Activated CD4-positive, alpha-beta memory T cell treated with anti-CD3 and anti-CD28 coated beads, Interleukin-2, amount 10 ng/mL, durations not matched to agents 7 days and 5 days (primary cell): ENCODE data around the gene ACAT2. TPM values are rescaled to one million over a fixed set of nuclear protein-coding genes. Genes with fewer than 3 reads are reported as not detected.

ENCODE experiments used
- CTCF ChIA-PET: fragments of 350-600 bp; sonication (Branson Sonifier 250); formaldehyde crosslinking; loops from one replicate; lab custom pipeline; 2021; ENCODE audit warnings: antibody characterized with exemption, inconsistent platforms; lab: Charles Lee
- POLR2A ChIA-PET: fragments of 350-600 bp; sonication (Branson Sonifier 250); formaldehyde crosslinking; loops from one replicate; lab custom pipeline; 2021; ENCODE audit warnings: antibody characterized with exemption; lab: Charles Lee
- DNase-seq: peaks from one replicate; pipeline ENCODE4 v3.0.0-alpha.2; 2020
- H3K27ac Mint-ChIP-seq: one replicate; pipeline ENCODE4 v1.8.0; 2021; ENCODE audit warnings: mild to moderate bottlenecking, mixed read lengths
- H3K27me3 Mint-ChIP-seq: one replicate; pipeline ENCODE4 v1.8.0; 2021; ENCODE audit warnings: mixed read lengths
- H3K36me3 Mint-ChIP-seq: one replicate; pipeline ENCODE4 v1.8.0; 2021; ENCODE audit warnings: low read depth, mixed read lengths
- H3K4me1 Mint-ChIP-seq: one replicate; pipeline ENCODE4 v1.8.0; 2021; ENCODE audit warnings: mixed read lengths
- H3K4me3 Mint-ChIP-seq: one replicate; pipeline ENCODE4 v1.8.0; 2021; ENCODE audit warnings: mild to moderate bottlenecking, mixed read lengths
- H3K9me3 Mint-ChIP-seq: one replicate; pipeline ENCODE4 v1.8.0; 2021; ENCODE audit warnings: mixed read lengths
- total RNA-seq, 2 experiments: library from RNA; stranded (reverse); gene quantifications; one replicate each; pipeline ENCODE4 v1.2.3, GENCODE V29; 2021

The ACAT2 gene
- total RNA-seq, 2 experiments from 2014 or later: 98.0 to 109 TPM

- peak overlapping the region; percentile 5 for H3K27ac Mint-ChIP-seq
- DNase-seq: no peak
- no peaks in the 10 kb centered on the region for H3K9me3 Mint-ChIP-seq
- H3K27me3 Mint-ChIP-seq: no peaks in the 10 kb centered on the region
- ChIA-PET CTCF (interaction anchor here (0.5 to 0.6 kb wide), 2 partner anchors 55 kb away, joined by 4 read pairs; no protein-coding TSS in a partner anchor), POLR2A (interaction anchor here (0.7 to 6.3 kb wide), 5 partner anchors 24 to 66 kb away, joined by 3 to 88 read pairs (median 4); partner anchors contain the start of genes MRPL18, SOD2, TCP1 and WTAP)
- peaks cover 32% of the 10 kb centered on the region for H3K4me1 Mint-ChIP-seq
- H3K36me3 Mint-ChIP-seq: peaks cover 68% of the 10 kb centered on the region
- H3K4me3 Mint-ChIP-seq: no peak overlapping the region
These were observed 3.5 kb upstream of the ACAT2 start for GRCh38 chr6:159758031-159759001.

DNA sequence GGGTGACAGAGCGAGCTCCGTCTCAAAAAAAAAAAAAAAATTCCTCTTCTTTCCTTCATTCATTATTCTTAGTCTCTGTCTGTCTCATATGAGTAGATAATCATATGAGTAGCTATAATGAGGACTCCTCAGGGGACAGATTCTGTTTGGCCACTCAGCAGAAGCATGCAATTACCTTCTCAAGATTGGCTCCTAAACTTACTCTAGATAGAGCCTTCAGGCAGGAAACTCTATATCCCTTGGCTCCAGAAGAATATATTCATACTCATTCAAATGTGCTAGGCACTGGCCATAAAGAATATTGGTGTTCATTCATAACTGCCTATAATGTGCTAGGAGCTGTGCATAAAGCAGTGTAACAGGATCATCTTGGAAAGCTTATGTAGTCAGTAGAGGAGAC is 2.2 kb upstream of the ACAT2 start:
- Mint-ChIP-seq H3K4me1 (peaks cover 37% of the 10 kb centered on the region), H3K27me3 (no peaks in the 10 kb centered on the region), H3K27ac (peak overlapping the region; percentile 46), H3K36me3 (peaks cover 63% of the 10 kb centered on the region), H3K4me3 (peak overlapping the region; percentile 8), H3K9me3 (no peaks in the 10 kb centered on the region)
- no peak for DNase-seq
- ChIA-PET POLR2A (interaction anchor here (0.6 to 6.5 kb wide), 6 partner anchors 12 to 1998 kb away, joined by 3 to 91 read pairs (median 10); partner anchors contain the start of genes MRPL18, SOD2, TCP1 and WTAP), CTCF (interaction anchor here (0.7 to 1.1 kb wide), 3 partner anchors 31 to 68 kb away, joined by 3 to 4 read pairs (median 3); no protein-coding TSS in a partner anchor)

GRCh38 chr6:159760602-159761057 is 1.2 kb upstream of the ACAT2 start:
- Mint-ChIP-seq H3K36me3 (peaks cover 56% of the 10 kb centered on the region), H3K4me3 (peak overlapping the region; percentile 84), H3K27ac (peak overlapping the region; percentile 96), H3K4me1 (peaks cover 39% of the 10 kb centered on the region), H3K27me3 (no peaks in the 10 kb centered on the region), H3K9me3 (no peaks in the 10 kb centered on the region)
- POLR2A ChIA-PET: interaction anchor here (0.9 to 6.5 kb wide), 14 partner anchors 9 to 702 kb away, joined by 3 to 91 read pairs (median 8); partner anchors contain the start of genes MRPL18, SOD2, TCP1 and WTAP
- CTCF ChIA-PET: interaction anchor here (0.9 to 2.4 kb wide), 5 partner anchors 26 to 66 kb away, joined by 3 to 9 read pairs (median 3); partner anchors contain the start of genes TCP1 and WTAP
- DNase-seq: no peak

GRCh38 chr6:159761129-159761872 is 544 bp upstream of the ACAT2 start:
- Mint-ChIP-seq H3K9me3 (no peaks in the 10 kb centered on the region), H3K27me3 (no peaks in the 10 kb centered on the region), H3K4me3 (peak overlapping the region; percentile 84), H3K36me3 (peaks cover 56% of the 10 kb centered on the region), H3K27ac (peak overlapping the region; percentile 96), H3K4me1 (peaks cover 42% of the 10 kb centered on the region)
- no peak for DNase-seq
- ChIA-PET CTCF (interaction anchor here (0.8 to 2.4 kb wide), 7 partner anchors 15 to 69 kb away, joined by 3 to 9 read pairs (median 4); partner anchors contain the start of genes TCP1 and WTAP), POLR2A (interaction anchor here (0.9 to 6.5 kb wide), 16 partner anchors 9 to 701 kb away, joined by 3 to 91 read pairs (median 6); partner anchors contain the start of genes MRPL18, SOD2, TCP1 and WTAP)

DNA sequence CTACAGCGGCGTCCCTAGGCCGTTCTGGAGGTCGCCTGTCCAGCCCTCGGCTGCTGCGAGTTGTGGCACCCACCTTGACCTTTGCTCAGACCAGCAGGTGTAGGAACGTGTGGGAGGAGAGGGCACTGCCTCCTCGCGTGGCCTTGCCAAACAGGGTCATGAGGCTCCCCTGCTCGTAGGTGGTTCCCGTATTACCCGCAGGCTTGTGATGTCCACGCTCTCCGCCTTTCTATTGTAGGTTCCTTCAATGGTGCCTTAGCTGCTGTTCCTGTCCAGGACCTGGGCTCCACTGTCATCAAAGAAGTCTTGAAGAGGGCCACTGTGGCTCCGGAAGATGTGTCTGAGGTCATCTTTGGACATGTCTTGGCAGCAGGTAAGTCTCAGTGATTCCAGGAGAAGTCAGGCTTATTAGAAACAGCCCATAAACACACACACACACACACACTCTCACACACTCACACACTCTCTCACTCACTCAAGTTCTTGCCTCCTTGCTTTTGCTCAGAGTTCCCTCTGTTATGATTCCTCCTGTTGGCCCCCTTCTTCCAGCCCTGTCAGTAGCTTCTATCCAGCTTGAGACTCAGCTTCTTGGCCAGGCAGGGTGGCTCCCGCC is 942 bp downstream of the ACAT2 start:
- Mint-ChIP-seq H3K36me3 (peaks cover 62% of the 10 kb centered on the region), H3K4me1 (peaks cover 43% of the 10 kb centered on the region), H3K9me3 (no peaks in the 10 kb centered on the region), H3K4me3 (peak overlapping the region; percentile 84), H3K27me3 (no peaks in the 10 kb centered on the region), H3K27ac (peak overlapping the region; percentile 96)
- ChIA-PET CTCF (interaction anchor here (2.4 kb wide), 2 partner anchors 25 to 36 kb away, joined by 8 read pairs; partner anchors contain the start of gene WTAP), POLR2A (interaction anchor here (1.0 to 6.5 kb wide), 3 partner anchors 19 to 33 kb away, joined by 3 to 91 read pairs (median 88); partner anchors contain the start of genes MRPL18, TCP1 and WTAP)
- DNase-seq: peak; percentile 42

DNA sequence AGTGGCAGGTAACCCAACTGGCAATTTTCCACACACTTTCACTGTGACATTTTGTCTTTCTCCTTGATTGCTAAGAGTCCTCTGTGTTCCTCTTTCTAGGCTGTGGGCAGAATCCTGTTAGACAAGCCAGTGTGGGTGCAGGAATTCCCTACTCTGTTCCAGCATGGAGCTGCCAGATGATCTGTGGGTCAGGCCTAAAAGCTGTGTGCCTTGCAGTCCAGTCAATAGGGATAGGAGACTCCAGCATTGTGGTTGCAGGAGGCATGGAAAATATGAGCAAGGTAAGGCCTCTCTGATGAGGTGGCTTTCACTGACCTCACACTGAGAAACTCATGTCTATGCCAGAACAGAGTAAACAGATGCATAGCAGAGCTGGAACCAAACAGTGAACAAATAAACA is 5.1 kb downstream of the ACAT2 start:
- CTCF ChIA-PET: no interaction called here
- no peak overlapping the region for H3K27ac Mint-ChIP-seq
- H3K9me3 Mint-ChIP-seq: no peaks in the 10 kb centered on the region
- peaks cover 78% of the 10 kb centered on the region for H3K36me3 Mint-ChIP-seq
- no peaks in the 10 kb centered on the region for H3K27me3 Mint-ChIP-seq
- POLR2A ChIA-PET: no interaction called here
- no peak overlapping the region for H3K4me3 Mint-ChIP-seq
- no peak for DNase-seq
- H3K4me1 Mint-ChIP-seq: peaks cover 23% of the 10 kb centered on the region

GRCh38 chr6:159769470-159769869 is 7.6 kb downstream of the ACAT2 start:
- H3K9me3 Mint-ChIP-seq: no peaks in the 10 kb centered on the region
- no peak overlapping the region for H3K4me3 Mint-ChIP-seq
- CTCF ChIA-PET: interaction anchor here (1.2 kb wide), 1 partner anchor 49 kb away, joined by 4 read pairs; no protein-coding TSS in a partner anchor
- no peak for DNase-seq
- peaks cover 13% of the 10 kb centered on the region for H3K4me1 Mint-ChIP-seq
- H3K27me3 Mint-ChIP-seq: no peaks in the 10 kb centered on the region
- POLR2A ChIA-PET: interaction anchor here (1.5 kb wide), 1 partner anchor 7 kb away, joined by 4 read pairs; the partner anchor contains the start of gene ACAT2
- H3K36me3 Mint-ChIP-seq: peaks cover 78% of the 10 kb centered on the region
- peak overlapping the region; percentile 19 for H3K27ac Mint-ChIP-seq

GRCh38 chr6:159772196-159772595 is 10.4 kb downstream of the ACAT2 start:
- ChIA-PET POLR2A (interaction anchor here (0.9 to 1.8 kb wide), 5 partner anchors 11 to 50 kb away, joined by 3 to 6 read pairs (median 4); partner anchors contain the start of gene ACAT2), CTCF (no interaction called here)
- peaks cover 2% of the 10 kb centered on the region for H3K4me1 Mint-ChIP-seq
- peaks cover 79% of the 10 kb centered on the region for H3K36me3 Mint-ChIP-seq
- no peak overlapping the region for H3K27ac Mint-ChIP-seq
- H3K27me3 Mint-ChIP-seq: no peaks in the 10 kb centered on the region
- H3K4me3 Mint-ChIP-seq: no peak overlapping the region
- DNase-seq: no peak
- no peaks in the 10 kb centered on the region for H3K9me3 Mint-ChIP-seq

DNA sequence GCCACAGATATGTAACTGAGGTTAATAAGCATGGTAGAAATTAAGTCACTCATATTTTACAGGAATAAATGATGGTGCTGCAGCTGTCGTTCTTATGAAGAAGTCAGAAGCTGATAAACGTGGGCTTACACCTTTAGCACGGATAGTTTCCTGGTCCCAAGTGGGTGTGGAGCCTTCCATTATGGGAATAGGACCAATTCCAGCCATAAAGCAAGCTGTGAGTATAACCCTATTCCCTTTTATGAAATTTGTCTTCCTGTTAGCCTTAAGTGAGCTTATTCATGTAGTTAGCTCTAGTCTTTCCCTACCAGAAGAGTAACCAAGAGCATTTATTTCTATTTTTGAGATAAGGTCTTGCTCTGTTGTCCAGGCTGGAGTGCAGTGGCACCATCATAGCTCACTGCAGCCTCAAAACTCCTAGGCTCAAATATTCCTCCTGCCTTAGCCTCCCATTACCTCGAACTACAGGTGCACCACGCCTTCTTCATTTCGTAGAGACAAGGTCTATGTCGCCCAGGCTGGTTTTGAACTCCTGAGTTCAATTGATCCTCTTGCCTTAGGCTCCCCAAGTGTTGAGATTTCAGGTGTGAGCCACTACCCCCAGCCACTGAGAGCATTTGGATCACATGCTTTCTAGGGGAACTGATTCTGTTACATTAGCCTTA is 15.5 kb downstream of the ACAT2 start:
- Mint-ChIP-seq H3K9me3 (no peaks in the 10 kb centered on the region), H3K4me3 (no peak overlapping the region), H3K36me3 (peaks cover 77% of the 10 kb centered on the region), H3K27me3 (no peaks in the 10 kb centered on the region), H3K4me1 (peaks cover 10% of the 10 kb centered on the region), H3K27ac (peak overlapping the region; percentile 16)
- CTCF ChIA-PET: no interaction called here
- DNase-seq: no peak
- POLR2A ChIA-PET: interaction anchor here (0.8 kb wide), 1 partner anchor 24 kb away, joined by 4 read pairs; no protein-coding TSS in a partner anchor

- Mint-ChIP-seq H3K27me3 (no peaks in the 10 kb centered on the region), H3K4me1 (peaks cover 17% of the 10 kb centered on the region), H3K36me3 (peaks cover 82% of the 10 kb centered on the region), H3K9me3 (no peaks in the 10 kb centered on the region), H3K4me3 (no peak overlapping the region), H3K27ac (no peak overlapping the region)
- CTCF ChIA-PET: no interaction called here
- POLR2A ChIA-PET: interaction anchor here (2.8 kb wide), 1 partner anchor 12 kb away, joined by 15 read pairs; the partner anchor contains the start of genes MRPL18 and TCP1
- DNase-seq: no peak
These were observed 16.3 kb downstream of the ACAT2 start for GRCh38 chr6:159778131-159778530.

DNA sequence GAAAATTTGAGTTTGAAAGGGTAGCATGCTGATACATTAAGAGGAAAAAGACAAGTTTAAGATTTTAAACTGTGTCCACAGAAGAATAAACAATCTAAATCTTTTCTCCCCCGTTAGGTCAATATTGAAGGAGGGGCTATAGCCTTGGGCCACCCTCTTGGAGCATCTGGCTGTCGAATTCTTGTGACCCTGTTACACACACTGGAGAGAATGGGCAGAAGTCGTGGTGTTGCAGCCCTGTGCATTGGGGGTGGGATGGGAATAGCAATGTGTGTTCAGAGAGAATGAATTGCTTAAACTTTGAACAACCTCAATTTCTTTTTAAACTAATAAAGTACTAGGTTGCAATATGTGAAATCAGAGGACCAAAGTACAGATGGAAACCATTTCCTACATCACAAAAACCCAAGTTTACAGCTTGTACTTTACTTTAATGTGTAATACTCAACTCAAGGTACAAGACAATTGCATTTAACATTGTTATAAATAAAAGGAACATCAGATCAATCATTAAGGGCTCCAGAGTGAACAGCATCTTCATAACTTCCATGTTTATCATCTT is 16.8 kb downstream of the ACAT2 start:
- Mint-ChIP-seq H3K27me3 (no peaks in the 10 kb centered on the region), H3K36me3 (peaks cover 84% of the 10 kb centered on the region), H3K9me3 (no peaks in the 10 kb centered on the region), H3K27ac (no peak overlapping the region), H3K4me3 (no peak overlapping the region), H3K4me1 (peaks cover 17% of the 10 kb centered on the region)
- no peak for DNase-seq
- CTCF ChIA-PET: no interaction called here
- POLR2A ChIA-PET: interaction anchor here (1.1 to 2.8 kb wide), 3 partner anchors 12 to 52 kb away, joined by 4 to 15 read pairs (median 4); partner anchors contain the start of genes ACAT2, MRPL18 and TCP1
